ENCODE results near the gene PRR20D.
"Not testable (repeated sequence)": the region's sequence is repeated elsewhere in the genome, so short reads cannot be mapped to it uniquely, and the experiment has no call there.

The PRR20D gene

DNA sequence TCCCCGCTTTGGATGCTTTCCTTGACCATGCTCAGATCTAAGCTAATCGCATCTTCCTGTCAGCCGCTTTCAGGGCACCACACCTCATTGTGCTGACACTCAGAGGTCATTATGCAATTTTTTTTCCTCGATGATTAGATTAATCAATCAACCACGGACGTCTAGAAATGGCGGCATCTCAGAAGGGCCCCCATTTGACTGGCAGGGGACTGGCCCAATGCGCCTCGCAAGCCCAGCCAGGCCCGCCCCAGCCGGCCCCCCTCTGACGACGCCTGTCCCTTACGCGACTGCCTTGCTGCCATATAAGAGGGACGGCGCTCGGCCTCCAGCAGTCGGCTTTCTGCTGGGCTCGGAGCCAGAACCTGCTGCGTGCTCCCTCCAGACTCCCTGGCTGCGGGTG, at the start of gene PRR20D:
PRR20D (plus strand) TSS at position 301 of the 400 bp plus-strand sequence. CDS start 387 bp downstream, outside the sequence.
- not testable (repeated sequence) for DNase-seq (ENCODE audit: low read depth in 2 of 2)

- DNase-seq (ENCODE audit: low read depth in 2 of 2): no peak
Measured at GRCh38 chr13:57114945-57115344, 45.5 kb upstream of the PRR20D start.

- DNase-seq (ENCODE audit: low read depth in 2 of 2): no peak
Measured at GRCh38 chr13:57123681-57124080, 36.8 kb upstream of the PRR20D start.

DNA sequence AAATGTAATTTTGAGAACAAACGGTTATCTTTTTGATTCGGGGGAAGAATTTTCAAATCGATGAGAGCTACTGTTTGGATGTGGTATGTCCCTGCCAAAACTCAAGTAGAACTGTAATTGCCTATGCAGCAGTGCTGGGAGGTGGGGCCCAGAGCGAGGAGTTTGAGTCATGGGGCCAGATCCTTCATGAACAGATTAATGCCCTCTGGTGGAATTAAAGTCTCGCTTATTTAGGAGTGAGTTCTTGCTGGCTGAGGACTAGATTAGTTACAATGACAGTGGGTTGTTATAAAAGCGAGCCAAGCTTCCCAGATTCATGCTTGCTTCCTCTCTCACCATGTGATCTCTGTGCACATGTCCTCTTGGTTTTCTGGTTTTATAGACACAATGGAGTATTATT, 31.5 kb upstream of the PRR20D start:
- DNase-seq (ENCODE audit: low read depth in 2 of 2): no peak

DNA sequence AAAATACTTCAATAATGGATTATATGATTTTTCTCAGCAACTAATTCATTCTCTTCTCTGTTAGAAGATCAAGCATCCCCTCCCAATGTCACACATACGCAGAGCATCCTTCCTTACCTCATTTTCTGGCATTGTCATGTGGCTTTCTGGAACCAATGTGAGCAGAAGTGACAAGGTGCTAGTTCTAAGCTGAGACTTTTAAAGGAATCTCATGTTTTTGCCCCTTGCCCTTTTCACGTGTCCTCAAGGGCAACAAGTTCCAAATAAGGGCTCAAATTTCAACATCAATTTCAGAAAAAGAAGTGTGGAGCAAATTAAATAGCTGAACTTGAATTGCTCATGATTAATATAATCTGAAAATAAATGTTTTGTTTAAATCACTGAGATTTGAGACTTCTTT, 24.3 kb upstream of the PRR20D start:
- no peak for DNase-seq (ENCODE audit: low read depth in 2 of 2)

GRCh38 chr13:57137585-57137984, 22.8 kb upstream of the PRR20D start:
- DNase-seq (ENCODE audit: low read depth in 2 of 2): no peak

GRCh38 chr13:57138988-57139387, 21.4 kb upstream of the PRR20D start:
- no peak for DNase-seq (ENCODE audit: low read depth in 2 of 2)

- DNase-seq (ENCODE audit: low read depth in 2 of 2): not testable (repeated sequence)
Measured at GRCh38 chr13:57139781-57140180, 20.7 kb upstream of the PRR20D start.

- DNase-seq (ENCODE audit: low read depth in 2 of 2): not testable (repeated sequence)
Measured at GRCh38 chr13:57140235-57140968, 20.0 kb upstream of the PRR20D start, which contains the start of gene PRR20A. Gene PRR20A (plus strand): TSS chr13:57140918. CDS start chr13:57141305, 387 bp downstream.

DNA sequence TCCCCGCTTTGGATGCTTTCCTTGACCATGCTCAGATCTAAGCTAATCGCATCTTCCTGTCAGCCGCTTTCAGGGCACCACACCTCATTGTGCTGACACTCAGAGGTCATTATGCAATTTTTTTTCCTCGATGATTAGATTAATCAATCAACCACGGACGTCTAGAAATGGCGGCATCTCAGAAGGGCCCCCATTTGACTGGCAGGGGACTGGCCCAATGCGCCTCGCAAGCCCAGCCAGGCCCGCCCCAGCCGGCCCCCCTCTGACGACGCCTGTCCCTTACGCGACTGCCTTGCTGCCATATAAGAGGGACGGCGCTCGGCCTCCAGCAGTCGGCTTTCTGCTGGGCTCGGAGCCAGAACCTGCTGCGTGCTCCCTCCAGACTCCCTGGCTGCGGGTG, 13.2 kb upstream of the PRR20D start, which contains the start of gene PRR20B:
PRR20B (plus strand) TSS at position 301 of the 400 bp plus-strand sequence. CDS start 387 bp downstream, outside the sequence.
- DNase-seq (ENCODE audit: low read depth in 2 of 2): not testable (repeated sequence)

DNA sequence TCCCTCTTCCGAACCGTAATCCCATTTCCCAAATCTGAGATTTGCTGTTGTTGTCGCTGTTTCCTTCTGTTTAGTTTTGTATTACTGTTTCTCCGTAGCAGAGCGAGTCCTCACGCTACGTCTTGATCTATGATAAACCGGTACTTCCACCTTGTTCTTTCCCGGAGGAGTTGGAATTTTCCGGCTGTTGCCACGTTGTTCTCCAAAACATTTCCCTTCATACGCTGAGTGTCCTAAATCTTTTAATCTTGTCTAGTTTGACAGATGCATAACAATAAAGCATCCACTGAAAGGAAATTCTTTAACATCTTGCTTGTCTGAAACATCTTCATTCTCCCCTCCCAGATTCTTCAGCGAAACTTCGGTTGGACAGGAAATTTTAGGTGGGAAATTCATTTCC, 12.3 kb upstream of the PRR20D start:
- not testable (repeated sequence) for DNase-seq (ENCODE audit: low read depth in 2 of 2)

DNA sequence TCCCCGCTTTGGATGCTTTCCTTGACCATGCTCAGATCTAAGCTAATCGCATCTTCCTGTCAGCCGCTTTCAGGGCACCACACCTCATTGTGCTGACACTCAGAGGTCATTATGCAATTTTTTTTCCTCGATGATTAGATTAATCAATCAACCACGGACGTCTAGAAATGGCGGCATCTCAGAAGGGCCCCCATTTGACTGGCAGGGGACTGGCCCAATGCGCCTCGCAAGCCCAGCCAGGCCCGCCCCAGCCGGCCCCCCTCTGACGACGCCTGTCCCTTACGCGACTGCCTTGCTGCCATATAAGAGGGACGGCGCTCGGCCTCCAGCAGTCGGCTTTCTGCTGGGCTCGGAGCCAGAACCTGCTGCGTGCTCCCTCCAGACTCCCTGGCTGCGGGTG, 6.7 kb upstream of the PRR20D start, which contains the start of gene PRR20C:
PRR20C (plus strand) TSS at position 301 of the 400 bp plus-strand sequence. CDS start 387 bp downstream, outside the sequence.
- DNase-seq (ENCODE audit: low read depth in 2 of 2): not testable (repeated sequence)

- not testable (repeated sequence) for DNase-seq (ENCODE audit: low read depth in 2 of 2)
Measured at GRCh38 chr13:57166897-57167296, 6.5 kb downstream of the PRR20D start, which contains the start of gene PRR20E. Gene PRR20E (plus strand): TSS chr13:57167197. CDS start chr13:57167584, 387 bp downstream.

DNA sequence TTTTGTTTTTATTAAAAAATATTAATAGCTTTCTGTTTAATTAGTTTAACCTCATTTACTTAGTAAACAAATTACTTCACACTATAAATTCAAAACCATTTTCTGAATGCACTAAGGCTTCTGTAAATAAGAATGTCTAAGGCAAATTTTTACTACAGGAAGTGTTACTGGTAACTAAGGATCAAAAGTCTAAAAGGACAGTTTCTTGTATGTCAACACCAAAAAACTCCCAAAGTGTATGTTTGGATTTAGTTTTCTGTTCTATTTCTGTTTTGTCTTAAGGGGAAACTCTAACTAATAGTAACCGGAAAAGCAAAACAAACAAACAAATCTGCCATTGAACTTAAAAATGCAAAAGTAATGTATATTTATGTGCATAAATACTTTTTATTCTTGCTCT, 31.2 kb downstream of the PRR20D start:
- no peak for DNase-seq (ENCODE audit: low read depth in 2 of 2)

GRCh38 chr13:57212989-57213388, 52.6 kb downstream of the PRR20D start:
- DNase-seq (ENCODE audit: low read depth in 2 of 2): no peak

All from activated CD8-positive, alpha-beta memory T cell treated with anti-CD3 and anti-CD28 coated beads for 4 hours (primary cell).